Aortic smooth muscle cell (primary cell): ENCODE results near the gene KRTAP5-6. TPM values are rescaled to one million over a fixed set of nuclear protein-coding genes. Genes with fewer than 3 reads are reported as not detected.

ENCODE experiments used
- total RNA-seq: library from RNA; depleted of rRNA; stranded (reverse); fragments of >200 nt; gene quantifications from 2 replicates; pipeline ENCODE4 v1.2.3, GENCODE V29; 2014

Gene KRTAP5-6
- not detected in 2 replicates for total RNA-seq

GRCh38 chr11:1696608-1697570 is at the start of gene KRTAP5-6:
Gene KRTAP5-6 (plus strand): TSS chr11:1697195. CDS start chr11:1697246, 51 bp downstream.

Other genes with a start within 250 kb of the KRTAP5-6 start
- 31.6 TPM in 2 replicates for gene MOB2, start 210.4 kb upstream of the KRTAP5-6 start, total RNA-seq
- 0.40 and 0.62 TPM in 2 replicates for gene DUSP8, start 124.9 kb upstream of the KRTAP5-6 start, total RNA-seq
- not detected in 2 replicates for gene KRTAP5-1, start 111.9 kb upstream of the KRTAP5-6 start, total RNA-seq
- gene KRTAP5-2, start 98.9 kb upstream of the KRTAP5-6 start, total RNA-seq = not detected in 2 replicates
- gene KRTAP5-3, start 88.7 kb upstream of the KRTAP5-6 start, total RNA-seq = not detected in 2 replicates
- 0.19 TPM in 1 of 2 replicates, not detected in the other for gene KRTAP5-4, start 75.1 kb upstream of the KRTAP5-6 start, total RNA-seq
- not detected in 2 replicates for gene KRTAP5-5, start 67.4 kb upstream of the KRTAP5-6 start, total RNA-seq
- gene IFITM10, start 53.4 kb downstream of the KRTAP5-6 start, total RNA-seq = 4.5 and 7.7 TPM in 2 replicates
- 538 and 658 TPM in 2 replicates for gene CTSD, start 66.7 kb downstream of the KRTAP5-6 start, total RNA-seq
- 0.26 TPM in 1 of 2 replicates, not detected in the other for gene SYT8, start 137.8 kb downstream of the KRTAP5-6 start, total RNA-seq
- gene TNNI2, start 141.8 kb downstream of the KRTAP5-6 start, total RNA-seq = not detected in 2 replicates
- gene LSP1, start 155.9 kb downstream of the KRTAP5-6 start, total RNA-seq = 6.7 and 18.2 TPM in 2 replicates
- gene PRR33, start 194.7 kb downstream of the KRTAP5-6 start, total RNA-seq = not detected in 2 replicates
- 0.25 and 0.26 TPM in 2 replicates for gene TNNT3, start 222.5 kb downstream of the KRTAP5-6 start, total RNA-seq